ENCODE measurements around the gene SMARCC2.

The SMARCC2 gene

DNA sequence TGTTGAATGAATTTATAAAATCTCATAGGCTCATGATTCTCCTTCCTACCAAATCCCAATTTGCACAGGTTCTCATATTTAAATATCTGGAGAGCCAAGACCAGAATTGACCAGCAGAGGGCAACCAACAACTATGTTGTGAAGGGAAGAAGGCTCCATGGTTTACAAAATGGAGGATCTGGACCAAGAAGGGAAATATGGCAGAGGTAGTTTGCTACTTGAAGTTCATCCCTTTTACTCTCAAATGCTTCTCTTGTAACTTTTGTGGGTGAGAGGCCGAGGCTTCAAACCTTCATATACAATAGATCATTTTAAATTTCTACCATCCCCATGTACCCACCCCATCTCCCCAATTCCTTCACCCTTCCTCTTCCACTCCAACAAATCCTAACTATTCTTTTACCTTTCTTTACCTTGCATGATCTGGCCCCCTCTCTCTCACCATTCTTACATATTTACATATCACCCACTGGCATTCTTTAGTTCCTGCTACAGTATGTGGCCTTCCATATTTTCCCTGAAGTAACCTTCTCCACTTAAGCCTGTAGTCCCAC is 3.8 kb upstream of the SMARCC2 start:
- Histone ChIP-seq H3K9me3 (ENCODE audit: control insufficient read depth, insufficient read depth, low read length) (no peaks in the 10 kb centered on the region), H3K4me3 (ENCODE audit: low read length) (no peak overlapping the region), H3K4me1 (ENCODE audit: control insufficient read depth, insufficient read depth, low read length) (no peaks in the 10 kb centered on the region), H3K27me3 (ENCODE audit: control insufficient read depth, insufficient read depth, low read length) (no peaks in the 10 kb centered on the region), H3K36me3 (ENCODE audit: control insufficient read depth, insufficient read depth, low read length) (no peaks in the 10 kb centered on the region), H3K27ac (ENCODE audit: low read length) (no peak overlapping the region)
- WGBS (ENCODE audit: insufficient coverage, insufficient read length): no CpG with 5 or more reads among the region's 1 CpG
- peak; percentile 60 for DNase-seq (ENCODE audit: low read depth, low spot score)

DNA sequence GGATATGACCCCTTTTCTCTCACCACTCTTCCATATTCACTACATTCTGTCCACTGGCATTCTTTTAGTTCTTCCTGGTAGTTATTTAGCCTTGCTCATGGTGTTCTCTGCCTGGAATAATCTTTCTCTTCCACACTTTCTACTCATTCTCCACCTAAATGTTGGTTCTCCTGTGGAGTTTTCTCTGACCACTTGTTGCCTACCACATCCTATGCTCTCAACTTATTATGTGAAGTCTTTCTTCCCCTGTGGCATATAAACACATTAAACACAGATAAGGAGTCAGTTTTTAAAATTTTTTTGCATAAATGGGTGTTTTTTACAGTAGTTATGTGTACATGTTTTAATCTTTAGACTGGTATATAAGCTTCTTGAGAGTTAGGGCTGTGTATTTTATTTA is 3.3 kb upstream of the SMARCC2 start:
- no peaks in the 10 kb centered on the region for H3K4me1 ChIP-seq (ENCODE audit: control insufficient read depth, insufficient read depth, low read length)
- no peak overlapping the region for H3K4me3 ChIP-seq (ENCODE audit: low read length)
- H3K27ac ChIP-seq (ENCODE audit: low read length): no peak overlapping the region
- DNase-seq (ENCODE audit: low read depth, low spot score): no peak
- H3K36me3 ChIP-seq (ENCODE audit: control insufficient read depth, insufficient read depth, low read length): peaks cover 5% of the 10 kb centered on the region; the same call in 1 of the 2 replicates
- no peaks in the 10 kb centered on the region for H3K27me3 ChIP-seq (ENCODE audit: control insufficient read depth, insufficient read depth, low read length)
- H3K9me3 ChIP-seq (ENCODE audit: control insufficient read depth, insufficient read depth, low read length): no peaks in the 10 kb centered on the region

DNA sequence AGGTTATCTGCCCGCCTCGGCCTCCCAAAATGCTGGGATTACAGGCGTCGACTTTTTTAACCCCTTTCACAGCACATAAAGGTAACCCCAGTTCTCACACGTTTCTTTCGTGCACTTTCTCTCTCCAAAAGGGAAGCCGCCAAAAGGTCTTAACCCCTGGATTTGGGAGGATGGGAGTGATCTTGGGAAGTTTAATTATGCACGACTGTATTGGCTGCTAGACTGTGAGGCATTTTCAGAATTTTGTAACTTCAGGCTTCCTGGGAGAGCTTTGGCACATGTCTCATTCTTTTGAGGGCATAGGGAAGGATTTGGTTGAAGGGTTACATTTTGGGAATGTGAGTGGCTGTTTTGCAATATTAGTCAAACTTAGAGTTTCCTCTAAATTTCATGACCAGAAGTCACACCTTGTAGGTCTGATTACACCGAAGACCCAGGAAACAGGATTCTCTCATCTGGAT is 1.4 kb upstream of the SMARCC2 start:
- H3K4me1 ChIP-seq (ENCODE audit: control insufficient read depth, insufficient read depth, low read length): no peaks in the 10 kb centered on the region
- peak overlapping the region; percentile 88; the same call in 1 of the 2 replicates for H3K4me3 ChIP-seq (ENCODE audit: low read length)
- no peaks in the 10 kb centered on the region for H3K9me3 ChIP-seq (ENCODE audit: control insufficient read depth, insufficient read depth, low read length)
- H3K27ac ChIP-seq (ENCODE audit: low read length): no peak overlapping the region
- H3K27me3 ChIP-seq (ENCODE audit: control insufficient read depth, insufficient read depth, low read length): no peaks in the 10 kb centered on the region
- H3K36me3 ChIP-seq (ENCODE audit: control insufficient read depth, insufficient read depth, low read length): peaks cover 6% of the 10 kb centered on the region; the same call in 1 of the 2 replicates
- no peak for DNase-seq (ENCODE audit: low read depth, low spot score)
- no CpG with 5 or more reads among the region's 9 CpGs for WGBS (ENCODE audit: insufficient coverage, insufficient read length)

DNA sequence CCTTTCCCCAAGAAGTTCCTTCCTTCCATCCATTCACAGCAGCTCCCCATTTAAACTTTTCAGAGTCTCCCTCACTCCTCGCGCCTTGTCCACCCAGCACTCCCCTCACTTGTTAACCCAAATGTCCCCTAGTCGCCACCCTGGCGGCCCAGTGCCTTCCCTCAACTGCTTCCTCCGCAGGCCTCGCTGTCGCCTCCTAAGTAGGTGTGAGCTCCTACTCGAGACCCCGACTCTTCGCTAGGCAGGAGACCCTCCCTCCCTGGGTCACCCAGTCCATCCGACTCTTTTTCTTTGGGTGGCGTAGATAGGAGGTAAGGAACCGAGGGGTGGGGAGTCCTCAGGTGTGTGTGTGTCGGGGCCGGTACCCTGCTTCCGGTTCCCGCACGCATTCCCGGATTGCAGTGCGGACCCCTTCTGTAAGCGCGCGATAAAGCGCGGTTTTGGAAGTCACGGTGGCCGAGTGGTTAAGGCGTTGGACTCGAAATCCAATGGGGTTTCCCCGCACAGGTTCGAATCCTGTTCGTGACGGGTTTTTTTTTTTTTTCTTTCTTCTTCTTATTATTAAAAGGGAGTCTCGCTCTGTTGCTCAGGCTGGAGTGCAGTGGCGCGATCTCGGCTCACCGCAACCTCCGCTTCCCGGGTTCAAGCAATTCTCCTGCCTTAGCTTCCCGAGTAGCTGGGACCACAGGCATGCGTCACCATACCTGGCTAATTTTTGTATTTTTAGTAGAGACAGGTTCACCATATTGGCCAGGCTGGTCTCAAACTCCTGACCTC is 823 bp upstream of the SMARCC2 start:
- Histone ChIP-seq H3K36me3 (ENCODE audit: control insufficient read depth, insufficient read depth, low read length) (peaks cover 8% of the 10 kb centered on the region; the same call in 1 of the 2 replicates), H3K9me3 (ENCODE audit: control insufficient read depth, insufficient read depth, low read length) (no peaks in the 10 kb centered on the region), H3K27ac (ENCODE audit: low read length) (no peak overlapping the region), H3K4me1 (ENCODE audit: control insufficient read depth, insufficient read depth, low read length) (no peaks in the 10 kb centered on the region), H3K4me3 (ENCODE audit: low read length) (peak overlapping the region; percentile 88; the same call in 1 of the 2 replicates), H3K27me3 (ENCODE audit: control insufficient read depth, insufficient read depth, low read length) (no peaks in the 10 kb centered on the region)
- peak; percentile 87 for DNase-seq (ENCODE audit: low read depth, low spot score)
- no CpG with 5 or more reads among the region's 42 CpGs for WGBS (ENCODE audit: insufficient coverage, insufficient read length)

DNA sequence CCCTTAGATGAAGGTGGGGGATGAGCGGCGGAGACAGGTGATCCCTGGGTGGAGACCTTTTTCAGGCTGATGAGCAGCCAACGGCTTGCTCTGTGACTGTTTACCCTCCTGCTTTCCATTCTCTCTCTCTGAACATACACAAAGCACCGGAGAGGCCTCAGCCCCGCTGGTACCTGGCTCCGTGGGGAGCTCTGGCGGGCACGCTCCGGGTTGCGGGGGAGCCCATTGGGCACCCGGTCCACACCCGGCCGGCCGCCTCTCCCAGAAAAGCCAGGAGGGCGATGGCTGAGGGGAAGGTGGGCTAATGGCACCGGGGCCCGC is 545 bp downstream of the SMARCC2 start:
- WGBS (ENCODE audit: insufficient coverage, insufficient read length): no CpG with 5 or more reads among the region's 17 CpGs
- DNase-seq (ENCODE audit: low read depth, low spot score): no peak
- Histone ChIP-seq H3K27ac (ENCODE audit: low read length) (no peak overlapping the region), H3K4me3 (ENCODE audit: low read length) (peak overlapping the region; percentile 88; the same call in 1 of the 2 replicates), H3K36me3 (ENCODE audit: control insufficient read depth, insufficient read depth, low read length) (peaks cover 19% of the 10 kb centered on the region; the same call in 1 of the 2 replicates), H3K27me3 (ENCODE audit: control insufficient read depth, insufficient read depth, low read length) (no peaks in the 10 kb centered on the region), H3K4me1 (ENCODE audit: control insufficient read depth, insufficient read depth, low read length) (no peaks in the 10 kb centered on the region), H3K9me3 (ENCODE audit: control insufficient read depth, insufficient read depth, low read length) (no peaks in the 10 kb centered on the region)

DNA sequence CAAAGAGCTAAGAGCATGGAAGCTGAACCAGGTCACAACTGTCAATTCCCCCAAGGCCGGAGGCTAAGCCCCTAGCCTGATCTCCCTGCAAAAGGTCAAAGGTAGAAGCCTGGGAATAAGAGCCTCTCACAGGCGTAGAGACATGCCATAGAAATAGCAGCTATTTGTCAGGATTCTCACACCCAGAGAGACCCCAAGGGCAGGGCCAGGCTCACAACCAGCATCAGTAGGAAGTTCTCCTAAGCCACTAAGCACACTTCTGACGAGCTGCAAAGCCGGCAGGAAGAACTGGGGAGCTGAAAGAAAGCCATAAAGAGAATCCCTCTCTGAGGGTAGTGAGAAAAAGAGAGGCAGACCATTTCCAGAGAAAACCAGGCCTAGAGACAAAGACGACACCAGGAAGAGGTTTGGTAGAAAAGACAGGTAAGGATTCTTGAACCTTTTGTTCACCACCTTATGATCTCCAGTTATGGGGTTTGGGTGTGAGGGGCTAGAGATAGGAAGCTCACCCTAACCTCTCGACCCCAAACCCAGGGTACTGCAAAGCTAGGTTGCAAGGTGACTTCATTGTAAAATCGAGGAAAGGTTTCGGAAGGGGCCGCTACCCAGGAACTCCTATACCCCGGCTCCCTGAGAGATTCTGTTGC is 1.0 kb downstream of the SMARCC2 start:
- H3K4me3 ChIP-seq (ENCODE audit: low read length): peak overlapping the region; percentile 88; the same call in 1 of the 2 replicates

DNA sequence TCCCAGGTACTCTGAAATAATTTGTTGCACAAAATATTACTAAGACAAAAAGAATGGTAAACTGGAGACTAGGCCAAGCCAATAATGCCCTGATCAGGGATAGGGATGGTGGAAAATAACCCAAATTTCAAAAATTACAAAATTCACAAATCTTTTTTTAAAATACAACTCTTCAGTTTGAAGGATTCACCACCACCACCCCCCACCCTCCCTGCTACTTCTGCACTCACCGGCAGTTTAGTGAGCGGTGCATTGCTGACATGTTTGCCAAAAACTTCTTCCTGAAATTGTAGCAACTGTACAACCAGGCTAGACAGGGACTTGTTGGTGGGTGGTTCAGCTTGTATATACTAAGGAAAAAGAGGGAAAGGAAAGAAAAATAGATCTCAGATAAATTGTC is 2.3 kb downstream of the SMARCC2 start:
- no CpG with 5 or more reads among the region's 2 CpGs for WGBS (ENCODE audit: insufficient coverage, insufficient read length)
- no peaks in the 10 kb centered on the region for H3K9me3 ChIP-seq (ENCODE audit: control insufficient read depth, insufficient read depth, low read length)
- peaks cover 24% of the 10 kb centered on the region; the same call in 1 of the 2 replicates for H3K36me3 ChIP-seq (ENCODE audit: control insufficient read depth, insufficient read depth, low read length)
- H3K4me1 ChIP-seq (ENCODE audit: control insufficient read depth, insufficient read depth, low read length): no peaks in the 10 kb centered on the region
- H3K27me3 ChIP-seq (ENCODE audit: control insufficient read depth, insufficient read depth, low read length): no peaks in the 10 kb centered on the region
- DNase-seq (ENCODE audit: low read depth, low spot score): no peak
- no peak overlapping the region for H3K4me3 ChIP-seq (ENCODE audit: low read length)
- no peak overlapping the region for H3K27ac ChIP-seq (ENCODE audit: low read length)

More for the DNA sequence above, 1.0 kb downstream of the SMARCC2 start:
- Histone ChIP-seq H3K36me3 (ENCODE audit: control insufficient read depth, insufficient read depth, low read length) (peaks cover 20% of the 10 kb centered on the region; the same call in 1 of the 2 replicates), H3K9me3 (ENCODE audit: control insufficient read depth, insufficient read depth, low read length) (no peaks in the 10 kb centered on the region), H3K27ac (ENCODE audit: low read length) (no peak overlapping the region), H3K27me3 (ENCODE audit: control insufficient read depth, insufficient read depth, low read length) (no peaks in the 10 kb centered on the region), H3K4me1 (ENCODE audit: control insufficient read depth, insufficient read depth, low read length) (no peaks in the 10 kb centered on the region)
- no CpG with 5 or more reads among the region's 10 CpGs for WGBS (ENCODE audit: insufficient coverage, insufficient read length)
- no peak for DNase-seq (ENCODE audit: low read depth, low spot score)

DNA sequence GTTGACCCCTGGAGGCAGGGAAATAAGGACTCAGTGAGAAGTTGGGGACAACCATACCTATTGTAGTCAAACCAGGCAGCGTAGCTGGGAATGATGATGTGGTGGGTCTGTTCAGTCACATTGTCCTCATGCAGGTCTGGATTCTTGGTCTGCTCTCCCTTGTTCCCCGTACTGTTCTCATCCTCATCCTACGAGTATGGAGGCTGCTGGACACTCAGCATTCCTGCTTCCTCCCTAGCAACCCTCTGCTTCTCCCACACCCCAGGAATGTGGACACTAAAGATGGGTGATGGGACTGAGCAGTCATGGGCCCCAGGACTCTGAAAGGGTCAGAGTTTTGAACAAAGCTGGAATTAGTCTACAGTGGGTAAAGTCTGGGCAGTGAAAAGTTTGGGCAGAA is 10.9 kb downstream of the SMARCC2 start:
- no peak for DNase-seq (ENCODE audit: low read depth, low spot score)
- H3K27ac ChIP-seq (ENCODE audit: low read length): no peak overlapping the region
- no peaks in the 10 kb centered on the region for H3K27me3 ChIP-seq (ENCODE audit: control insufficient read depth, insufficient read depth, low read length)
- H3K4me1 ChIP-seq (ENCODE audit: control insufficient read depth, insufficient read depth, low read length): no peaks in the 10 kb centered on the region
- H3K36me3 ChIP-seq (ENCODE audit: control insufficient read depth, insufficient read depth, low read length): peaks cover 26% of the 10 kb centered on the region
- WGBS (ENCODE audit: insufficient coverage, insufficient read length): no CpG with 5 or more reads among the region's 3 CpGs
- no peak overlapping the region for H3K4me3 ChIP-seq (ENCODE audit: low read length)
- no peaks in the 10 kb centered on the region for H3K9me3 ChIP-seq (ENCODE audit: control insufficient read depth, insufficient read depth, low read length)

DNA sequence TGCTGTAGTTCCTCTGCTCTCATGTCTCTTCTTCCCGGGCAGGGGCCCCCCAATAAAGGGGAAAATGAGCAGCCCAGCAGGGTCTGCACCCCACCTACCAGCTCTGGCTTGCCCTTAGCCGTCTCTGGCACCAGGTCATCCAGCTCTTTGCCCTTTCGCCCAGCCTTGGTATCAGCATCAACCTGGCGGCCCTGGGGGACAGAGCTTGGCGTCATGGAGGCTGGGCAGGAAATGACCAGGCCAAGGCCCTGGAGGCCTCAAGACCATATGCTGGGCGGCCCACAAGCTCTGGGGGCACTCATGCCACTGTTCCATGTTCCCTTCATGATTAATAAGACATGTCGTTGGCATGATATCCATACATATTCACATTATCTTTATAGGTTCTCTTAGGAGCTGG is 16.4 kb downstream of the SMARCC2 start:
- no peaks in the 10 kb centered on the region for H3K4me1 ChIP-seq (ENCODE audit: control insufficient read depth, insufficient read depth, low read length)
- H3K27ac ChIP-seq (ENCODE audit: low read length): no peak overlapping the region
- WGBS (ENCODE audit: insufficient coverage, insufficient read length): no CpG with 5 or more reads among the region's 7 CpGs
- no peak for DNase-seq (ENCODE audit: low read depth, low spot score)
- no peaks in the 10 kb centered on the region for H3K9me3 ChIP-seq (ENCODE audit: control insufficient read depth, insufficient read depth, low read length)
- H3K36me3 ChIP-seq (ENCODE audit: control insufficient read depth, insufficient read depth, low read length): peaks cover 36% of the 10 kb centered on the region
- no peaks in the 10 kb centered on the region for H3K27me3 ChIP-seq (ENCODE audit: control insufficient read depth, insufficient read depth, low read length)
- H3K4me3 ChIP-seq (ENCODE audit: low read length): no peak overlapping the region

DNA sequence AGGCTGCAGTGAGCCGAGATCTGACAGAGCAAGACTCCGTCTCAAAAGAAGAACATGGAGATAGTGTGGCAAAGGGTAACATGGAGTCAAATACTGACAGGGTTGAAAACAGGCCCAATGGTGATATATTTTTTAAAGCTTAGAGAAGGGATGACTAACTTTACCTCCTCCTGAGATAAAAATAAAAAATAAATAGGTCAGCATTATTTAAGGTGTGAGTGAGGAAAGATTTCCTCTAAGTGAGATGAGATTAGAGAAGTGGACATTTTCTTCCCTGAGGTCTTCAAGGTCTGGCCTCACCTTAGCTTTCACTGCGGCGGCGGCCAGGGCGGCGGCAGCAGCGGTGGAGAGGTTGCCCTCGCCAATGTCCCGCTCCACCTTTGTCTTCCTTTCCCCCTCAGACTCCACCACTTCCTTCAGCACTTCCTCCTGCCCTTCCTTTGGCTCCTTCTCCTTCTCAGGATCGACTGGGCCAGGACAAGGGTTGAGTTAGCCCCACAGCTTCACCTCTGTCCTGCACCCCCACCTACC is 20.0 kb downstream of the SMARCC2 start:
- H3K27ac ChIP-seq (ENCODE audit: low read length): no peak overlapping the region
- no peaks in the 10 kb centered on the region for H3K9me3 ChIP-seq (ENCODE audit: control insufficient read depth, insufficient read depth, low read length)
- no peaks in the 10 kb centered on the region for H3K4me1 ChIP-seq (ENCODE audit: control insufficient read depth, insufficient read depth, low read length)
- no peaks in the 10 kb centered on the region for H3K27me3 ChIP-seq (ENCODE audit: control insufficient read depth, insufficient read depth, low read length)
- no peak for DNase-seq (ENCODE audit: low read depth, low spot score)
- no CpG with 5 or more reads among the region's 11 CpGs for whole genome bisulfite sequencing (ENCODE audit: insufficient coverage, insufficient read length)
- no peak overlapping the region for H3K4me3 ChIP-seq (ENCODE audit: low read length)
- H3K36me3 ChIP-seq (ENCODE audit: control insufficient read depth, insufficient read depth, low read length): peaks cover 46% of the 10 kb centered on the region
